Upper lobe of left lung (tissue), 6 donors: ENCODE measurements around the gene DNAAF9. TPM values are rescaled to one million over a fixed set of nuclear protein-coding genes. Genes with fewer than 3 reads are reported as not detected.
"Not testable (repeated sequence)": the region's sequence is repeated elsewhere in the genome, so short reads cannot be mapped to it uniquely, and the experiment has no call there.

ENCODE experiments used
- ATAC-seq, 2 donors: fragments of 200-7000 bp; cut with Tn5 transposase; one replicate each; pipeline ENCODE4 v1.9.1; 2022; ENCODE audit warnings: mild to moderate bottlenecking in 2 of 2, moderate library complexity in 2 of 2; ENCODE audit not compliant: low FRiP score in 2 of 2
- DNase-seq, 2 donors: peaks; one replicate each; pipeline ENCODE4 v3.0.0-alpha.2; 2019 to 2020
- H3K27ac ChIP-seq, 4 donors: fragments of 200-600 bp; sonication (generic); one replicate each; pipeline ENCODE4 v1.5.1; 2016 to 2019
- H3K27me3 ChIP-seq, 4 donors: fragments of 200-600 bp; sonication (generic); one replicate each; pipeline ENCODE4 v1.5.1; 2017 to 2019
- H3K36me3 ChIP-seq, 4 donors: fragments of 200-600 bp; sonication (generic); one replicate each; pipeline ENCODE4 v1.5.1; 2016 to 2019
- H3K4me1 ChIP-seq, 4 donors: fragments of 200-600 bp; sonication (generic); one replicate each; pipeline ENCODE4 v1.5.1; 2018 to 2019
- H3K4me3 ChIP-seq, 4 donors: fragments of 200-600 bp; sonication (generic); one replicate each; pipeline ENCODE4 v1.5.1; 2017 to 2019; ENCODE audit warnings: mild to moderate bottlenecking in 2 of 4, moderate library complexity in 1 of 4
- H3K9me3 ChIP-seq, 4 donors: fragments of 200-600 bp; sonication (generic); one replicate each; pipeline ENCODE4 v1.5.1; 2018 to 2019
- EP300 ChIP-seq, 4 donors: sonication (generic); formaldehyde crosslinking; IDR thresholded peaks; one replicate each; pipeline ENCODE4 v1.5.1; 2017; ENCODE audit warnings: antibody characterized with exemption in 4 of 4, control low read depth in 2 of 4
- POLR2A ChIP-seq, 4 donors: fragments of 450-650 bp; IDR thresholded peaks; one replicate each; pipeline ENCODE4 v1.5.1; 2016 to 2017; ENCODE audit warnings: antibody characterized with exemption in 4 of 4, mild to moderate bottlenecking in 2 of 4
- POLR2AphosphoS5 ChIP-seq, 2 donors: sonication (generic); formaldehyde crosslinking; IDR thresholded peaks; one replicate each; pipeline ENCODE4 v1.5.1; 2017; ENCODE audit warnings: antibody characterized with exemption in 2 of 2
- WGBS, 2 donors: methylation state at CpG; one replicate each; pipeline ENCODE4 v1.1.5; 2017 to 2018; 5-methylcytosine and 5-hydroxymethylcytosine counted together
- total RNA-seq, 6 donors: library from RNA; depleted of rRNA in 4 of 6; stranded (reverse); fragments of >200 nt in 4 of 6; gene quantifications; one replicate each; pipeline versions ENCODE4 v1.1.0 to v1.2.1, GENCODE V29; 2016 to 2021
- TF ChIP-seq, protein P1 (sequence below), 6 experiments: fragments of 450-650 bp in 4 of 6; fragments of 200-600 bp in 2 of 6; sonication (generic) in 2 of 6; IDR thresholded peaks; one replicate each; pipeline ENCODE4 v1.5.1; 2016 to 2019; ENCODE audit warnings: antibody characterized with exemption in 6 of 6
- donor health status: DM: no; HTN: no; CAD: no; lungs with moderate emphysema.
- donor health status: DM: no; HTN: yes; CAD: no; lungs with severe emphysema.

The DNAAF9 gene
- total RNA-seq, 6 donors from 2014 or later, result 17.6 to 45.1 (median 23.7) TPM

- no peaks in the 10 kb centered on the region for H3K36me3 ChIP-seq
- peaks cover 0 to 9% (median 5%) of the 10 kb centered on the region in 4 donors for H3K4me1 ChIP-seq
- H3K4me3 ChIP-seq, result no peak overlapping the region
- TF ChIP-seq EP300 (IDR thresholded peaks at IDR 0.05) (no peak), POLR2AphosphoS5 (IDR thresholded peaks at IDR 0.05) (no peak), POLR2A (IDR thresholded peaks at IDR 0.05) (no peak)
- TF ChIP-seq, protein P1, sequence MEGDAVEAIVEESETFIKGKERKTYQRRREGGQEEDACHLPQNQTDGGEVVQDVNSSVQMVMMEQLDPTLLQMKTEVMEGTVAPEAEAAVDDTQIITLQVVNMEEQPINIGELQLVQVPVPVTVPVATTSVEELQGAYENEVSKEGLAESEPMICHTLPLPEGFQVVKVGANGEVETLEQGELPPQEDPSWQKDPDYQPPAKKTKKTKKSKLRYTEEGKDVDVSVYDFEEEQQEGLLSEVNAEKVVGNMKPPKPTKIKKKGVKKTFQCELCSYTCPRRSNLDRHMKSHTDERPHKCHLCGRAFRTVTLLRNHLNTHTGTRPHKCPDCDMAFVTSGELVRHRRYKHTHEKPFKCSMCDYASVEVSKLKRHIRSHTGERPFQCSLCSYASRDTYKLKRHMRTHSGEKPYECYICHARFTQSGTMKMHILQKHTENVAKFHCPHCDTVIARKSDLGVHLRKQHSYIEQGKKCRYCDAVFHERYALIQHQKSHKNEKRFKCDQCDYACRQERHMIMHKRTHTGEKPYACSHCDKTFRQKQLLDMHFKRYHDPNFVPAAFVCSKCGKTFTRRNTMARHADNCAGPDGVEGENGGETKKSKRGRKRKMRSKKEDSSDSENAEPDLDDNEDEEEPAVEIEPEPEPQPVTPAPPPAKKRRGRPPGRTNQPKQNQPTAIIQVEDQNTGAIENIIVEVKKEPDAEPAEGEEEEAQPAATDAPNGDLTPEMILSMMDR (IDR thresholded peaks at IDR 0.05), result no peak
- DNase-seq (no peak), ATAC-seq (no peak)
- H3K9me3 ChIP-seq, result no peaks in the 10 kb centered on the region
- H3K27ac ChIP-seq, result no peak overlapping the region
- 62 to 70% methylated on average over 5 of the region's 5 CpGs for WGBS, 2 donors
- H3K27me3 ChIP-seq, result no peaks in the 10 kb centered on the region
Observed at GRCh38 chr20:3423126-3423525, 15.7 kb upstream of the DNAAF9 start.

DNA sequence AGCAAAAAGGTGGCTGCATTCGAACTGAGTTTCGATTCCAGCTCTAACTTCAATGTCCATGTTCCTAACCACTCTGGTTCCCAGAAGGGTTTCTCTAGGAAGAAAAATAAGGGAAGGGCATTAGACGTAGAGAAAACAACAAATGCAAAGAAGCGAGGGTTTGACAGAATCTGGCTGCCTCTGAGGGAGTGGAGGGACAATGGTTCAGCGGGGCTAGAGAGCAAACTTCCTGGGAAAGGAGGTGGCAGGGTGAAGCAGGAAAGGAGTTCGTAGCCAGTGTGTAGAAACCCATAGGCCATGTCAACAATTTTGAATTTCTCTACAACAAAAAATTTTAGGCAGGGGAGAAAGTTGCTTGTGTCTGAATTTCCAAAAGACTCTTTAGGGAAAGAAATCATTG lies 14.5 kb upstream of the DNAAF9 start:
- TF ChIP-seq, protein P1 (IDR thresholded peaks at IDR 0.05), result no peak
- TF ChIP-seq POLR2A (IDR thresholded peaks at IDR 0.05) (no peak), POLR2AphosphoS5 (IDR thresholded peaks at IDR 0.05) (no peak), EP300 (IDR thresholded peaks at IDR 0.05) (no peak)
- H3K36me3 ChIP-seq, result no peaks in the 10 kb centered on the region
- H3K27me3 ChIP-seq, result no peaks in the 10 kb centered on the region
- H3K4me1 ChIP-seq, result peaks cover 0 to 9% (median 5%) of the 10 kb centered on the region in 4 donors
- 72 to 81% methylated on average over 6 of the region's 6 CpGs for WGBS, 2 donors
- no peak overlapping the region for H3K4me3 ChIP-seq
- H3K9me3 ChIP-seq, result no peaks in the 10 kb centered on the region
- no peak overlapping the region for H3K27ac ChIP-seq
- no peak for DNase-seq
- ATAC-seq, result no peak

- 25 to 34% methylated on average over 3 of the region's 3 CpGs for WGBS, 2 donors
Observed at GRCh38 chr20:3420211-3420707, 12.8 kb upstream of the DNAAF9 start.

DNA sequence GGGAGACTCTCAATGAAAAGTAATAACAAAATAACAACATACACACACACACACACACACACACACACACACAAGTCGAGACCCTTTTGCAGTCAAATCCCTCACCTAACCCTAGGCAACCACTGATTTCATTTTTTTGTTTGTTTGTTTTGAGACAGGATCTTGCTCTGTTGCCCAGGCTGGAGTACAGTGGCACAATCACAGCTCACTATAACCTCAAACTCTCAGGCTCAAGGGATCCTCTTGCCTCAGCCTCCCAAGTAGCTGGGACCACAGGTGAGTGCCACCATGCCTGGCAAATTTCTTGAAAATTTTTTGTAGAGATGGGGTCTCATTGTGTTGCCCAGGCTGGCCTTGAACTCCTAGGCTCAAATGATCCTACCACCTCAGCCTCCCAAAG lies 10.7 kb upstream of the DNAAF9 start:
- H3K4me1 ChIP-seq, H3K27me3 ChIP-seq, DNase-seq, H3K9me3 ChIP-seq, ATAC-seq, H3K4me3 ChIP-seq, H3K27ac ChIP-seq, H3K36me3 ChIP-seq: not testable (repeated sequence)
- WGBS, 2 donors, result 66 to 70% methylated on average over 1 of the region's 1 CpG

More at GRCh38 chr20:3420211-3420707, 12.8 kb upstream of the DNAAF9 start:
- TF ChIP-seq POLR2AphosphoS5 (IDR thresholded peaks at IDR 0.05) (peak; percentile 44 to 70), EP300 (IDR thresholded peaks at IDR 0.05) (peak in 2 of 4 donors; percentile 25 to 69), POLR2A (IDR thresholded peaks at IDR 0.05) (peak in 1 of 4 donors; percentile 54)
- TF ChIP-seq, protein P1 (IDR thresholded peaks at IDR 0.05), result no peak
- Histone ChIP-seq H3K4me3 (no peak overlapping the region), H3K4me1 (peaks cover 0 to 9% (median 5%) of the 10 kb centered on the region in 4 donors), H3K36me3 (no peaks in the 10 kb centered on the region), H3K27ac (peak overlapping the region; percentile 17 to 64 (median 26)), H3K27me3 (no peaks in the 10 kb centered on the region), H3K9me3 (no peaks in the 10 kb centered on the region)
- ATAC-seq, result peak; percentile 80 to 90
- peak in 1 of 2 donors; percentile 64 for DNase-seq

DNA sequence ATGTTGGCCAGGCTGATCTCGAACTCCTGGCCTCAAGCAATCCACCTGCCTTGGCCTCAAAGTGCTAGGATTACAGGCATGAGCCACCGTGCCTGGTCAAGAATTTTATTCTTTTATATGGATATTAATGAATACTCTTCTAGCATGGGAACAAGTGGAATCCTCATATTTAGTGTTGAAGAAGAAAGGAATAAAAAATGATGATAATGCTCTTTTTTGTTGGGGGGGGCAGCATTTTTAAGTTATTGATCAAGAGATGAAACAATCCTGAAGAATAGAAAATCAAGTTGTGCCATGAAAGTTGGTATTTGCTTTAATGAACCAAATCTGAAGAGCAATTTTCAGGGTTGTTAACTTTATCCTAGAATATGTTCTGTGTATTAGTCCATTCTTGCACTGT lies 6.7 kb upstream of the DNAAF9 start:
- H3K4me1 ChIP-seq, result peaks cover 0 to 2% (median under 1%) of the 10 kb centered on the region in 4 donors
- WGBS, 2 donors, result 83 to 90% methylated on average over 2 of the region's 2 CpGs
- TF ChIP-seq, protein P1 (IDR thresholded peaks at IDR 0.05), result no peak
- TF ChIP-seq EP300 (IDR thresholded peaks at IDR 0.05) (no peak), POLR2AphosphoS5 (IDR thresholded peaks at IDR 0.05) (no peak), POLR2A (IDR thresholded peaks at IDR 0.05) (no peak)
- H3K27ac ChIP-seq, result no peak overlapping the region
- H3K9me3 ChIP-seq, result no peaks in the 10 kb centered on the region
- DNase-seq (no peak), ATAC-seq (no peak)
- H3K4me3 ChIP-seq, result no peak overlapping the region
- no peaks in the 10 kb centered on the region for H3K36me3 ChIP-seq
- no peaks in the 10 kb centered on the region for H3K27me3 ChIP-seq
